Endothelial cell of umbilical vein (primary cell): ENCODE data around the gene PLXNB2. TPM values are rescaled to one million over a fixed set of nuclear protein-coding genes. Genes with fewer than 3 reads are reported as not detected.

Experiments used
- BruUV-seq: library from RNA; stranded (reverse); fragments of 400-500 nt; replicated peaks from 2 replicates; lab custom pipeline; 2021; lab: Mats Ljungman, UMichigan
- CTCF ChIA-PET: fragments of 300-600, 350-600 bp; sonication (Branson Sonifier 250); formaldehyde crosslinking; loops from one replicate; lab custom pipeline; 2021; ENCODE audit warnings: antibody characterized with exemption, inconsistent platforms; lab: Charles Lee
- POLR2A ChIA-PET: fragments of 300-600, 350-600 bp; sonication (Branson Sonifier 250); formaldehyde crosslinking; loops from one replicate; lab custom pipeline; 2021; ENCODE audit warnings: antibody characterized with exemption, inconsistent platforms; lab: Charles Lee
- DNase-seq: peaks from one replicate; pipeline ENCODE4 v3.0.0-alpha.2; 2011; ENCODE audit warnings: low read depth, low spot score
- FAIRE-seq: peaks from 2 replicates; lab custom pipeline; 2011; peaks lifted over from hg19 to GRCh38; lab: Jason Lieb, UNC
- H2AFZ ChIP-seq: 2 replicates; pipeline ENCODE4 v1.6.0; 2012; ENCODE audit warnings: low read depth, low read length, control low read depth, inconsistent platforms
- H3K27ac ChIP-seq: 2 replicates; pipeline ENCODE4 v1.5.1; 2011; ENCODE audit warnings: low read depth, mild to moderate bottlenecking, control low read depth, low read length, moderate library complexity; ENCODE audit not compliant: insufficient read depth
- H3K27me3 ChIP-seq, 2 experiments: 2 replicates each; pipeline versions ENCODE4 v1.6.0 to v1.6.1; 2011; ENCODE audit warnings: low read length in 2 of 2, mixed read lengths in 1 of 2; ENCODE audit not compliant: control insufficient read depth in 2 of 2, insufficient read depth in 2 of 2
- H3K36me3 ChIP-seq, 2 experiments: 2 replicates in 1 of 2; 3 replicates in 1 of 2; pipeline ENCODE4 v1.5.1; 2011; ENCODE audit warnings: low read length in 2 of 2, mild to moderate bottlenecking in 1 of 2, moderate library complexity in 1 of 2; ENCODE audit not compliant: control insufficient read depth in 2 of 2, insufficient read depth in 2 of 2; ENCODE audit errors: extremely low read depth in 1 of 2
- H3K4me1 ChIP-seq: 3 replicates; pipeline ENCODE4 v1.5.1; 2011; ENCODE audit warnings: mild to moderate bottlenecking, low read length; ENCODE audit not compliant: control insufficient read depth, insufficient read depth; ENCODE audit errors: extremely low read depth
- H3K4me2 ChIP-seq: 2 replicates; pipeline ENCODE4 v1.6.1; 2011; ENCODE audit warnings: low read length, control low read depth, mixed read lengths; ENCODE audit not compliant: insufficient read depth
- H3K4me3 ChIP-seq, 3 experiments: fragments of 200-600 bp in 1 of 3; sonication (generic), shearing (Covaris generic) in 1 of 3; replicated peaks in 1 of 3; 2 replicates each; pipeline ENCODE4 v1.5.1; 2011 to 2016; ENCODE audit warnings: control low read depth in 3 of 3, low read length in 3 of 3, mild to moderate bottlenecking in 2 of 3, inconsistent platforms in 1 of 3, low read depth in 1 of 3, moderate library complexity in 1 of 3; ENCODE audit not compliant: insufficient read depth in 1 of 3
- H3K79me2 ChIP-seq: 2 replicates; pipeline ENCODE4 v1.6.0; 2012; ENCODE audit warnings: low read length, inconsistent platforms; ENCODE audit not compliant: control insufficient read depth, insufficient read depth
- H3K9ac ChIP-seq: replicated peaks from 2 replicates; pipeline ENCODE3; 2011; ENCODE audit warnings: low read length, control low read depth; ENCODE audit not compliant: insufficient read depth; ENCODE audit errors: extremely low read depth
- H3K9me1 ChIP-seq: replicated peaks from 3 replicates; pipeline ENCODE4 v1.6.0; 2011; ENCODE audit warnings: mild to moderate bottlenecking, low read length; ENCODE audit not compliant: control insufficient read depth, insufficient read depth; ENCODE audit errors: extremely low read depth
- H3K9me3 ChIP-seq: replicated peaks from 2 replicates; pipeline ENCODE4 v1.5.1; 2012; ENCODE audit warnings: low read length, inconsistent platforms; ENCODE audit not compliant: control insufficient read depth, insufficient read depth
- H4K20me1 ChIP-seq: replicated peaks from 2 replicates; pipeline ENCODE3; 2011; ENCODE audit warnings: mild to moderate bottlenecking, low read length; ENCODE audit not compliant: control insufficient read depth, insufficient read depth; ENCODE audit errors: extremely low read depth
- CTCF ChIP-seq, 2 donors: IDR thresholded peaks; 1 replicate in 1 of 2; 2 replicates in 1 of 2; pipeline ENCODE4 v1.5.1; 2011; ENCODE audit warnings: low read length in 2 of 2, mild to moderate bottlenecking in 2 of 2, moderate library complexity in 2 of 2, control low read depth in 1 of 2, inconsistent platforms in 1 of 2, low read depth in 1 of 2; ENCODE audit not compliant: insufficient read depth in 1 of 2; ENCODE audit errors: extremely low read depth in 1 of 2
- EZH2 ChIP-seq: IDR thresholded peaks from 2 replicates; pipeline ENCODE4 v1.6.1; 2012; ENCODE audit warnings: borderline replicate concordance, low read depth, mild to moderate bottlenecking, moderate library complexity, low read length, inconsistent platforms; ENCODE audit not compliant: severe bottlenecking
- FOS ChIP-seq: IDR thresholded peaks from 2 replicates; pipeline ENCODE4 v1.6.1; 2011; ENCODE audit warnings: mild to moderate bottlenecking, low read length, moderate library complexity, borderline replicate concordance; ENCODE audit not compliant: insufficient read depth
- GATA2 ChIP-seq: IDR thresholded peaks from 2 replicates; pipeline ENCODE4 v1.7.0; 2011; ENCODE audit warnings: low read depth, mild to moderate bottlenecking, moderate library complexity, mixed read lengths, low read length; ENCODE audit not compliant: insufficient read length, insufficient read depth
- JUN ChIP-seq: IDR thresholded peaks from 2 replicates; pipeline ENCODE4 v1.6.1; 2011; ENCODE audit warnings: borderline replicate concordance, low read depth; ENCODE audit not compliant: insufficient read length, insufficient read depth
- MAX ChIP-seq: IDR thresholded peaks from 2 replicates; pipeline ENCODE4 v1.6.1; 2011; ENCODE audit not compliant: insufficient read depth, insufficient read length
- MYC ChIP-seq: IDR thresholded peaks from one replicate; pipeline ENCODE4 v1.6.1; 2011; ENCODE audit warnings: mild to moderate bottlenecking, low read depth, low read length
- POLR2A ChIP-seq: IDR thresholded peaks from 2 replicates; pipeline ENCODE4 v1.6.1; 2012; ENCODE audit warnings: low read depth, mild to moderate bottlenecking, control low read depth, low read length
- POLR2AphosphoS5 ChIP-seq: IDR thresholded peaks from 2 replicates; pipeline ENCODE4 v1.6.1; 2012; ENCODE audit warnings: low read depth, mild to moderate bottlenecking, control low read depth, low read length, moderate library complexity; ENCODE audit not compliant: insufficient read depth
- dilution Hi-C: fragments of 300-500 bp; cut with MboI; formaldehyde crosslinking; loops from one replicate; pipeline ENCODE4 v1.15.0; 2019; ENCODE audit warnings: low sequenced_read_pairs; ENCODE audit not compliant: extremely low pct_ligation_motif_present
- intact Hi-C: fragments of 100-400 bp; cut with micrococcal nuclease; formaldehyde crosslinking; loops from one replicate; pipeline ENCODE4 v1.10.0; 2022
- polyA plus RNA-seq, 4 experiments: library from polyadenylated mRNA; depleted of rRNA in 3 of 4; stranded (reverse) in 3 of 4; unstranded in 1 of 4; fragments of >200 nt; gene quantifications; 2 replicates each; pipeline versions ENCODE4 v1.2.1 to v1.2.3, GENCODE V29; 2011 to 2012; ENCODE audit warnings: missing spikeins in 1 of 4
- total RNA-seq: library from RNA; stranded (reverse); gene quantifications from 2 replicates; pipeline ENCODE4 v1.2.3, GENCODE V29; 2021

The PLXNB2 gene
- total and polyA plus RNA-seq, 2 donors (not counting 3 experiments of a cell fraction or from before 2014, with no cell fraction given): 82.3 to 139 TPM

DNA sequence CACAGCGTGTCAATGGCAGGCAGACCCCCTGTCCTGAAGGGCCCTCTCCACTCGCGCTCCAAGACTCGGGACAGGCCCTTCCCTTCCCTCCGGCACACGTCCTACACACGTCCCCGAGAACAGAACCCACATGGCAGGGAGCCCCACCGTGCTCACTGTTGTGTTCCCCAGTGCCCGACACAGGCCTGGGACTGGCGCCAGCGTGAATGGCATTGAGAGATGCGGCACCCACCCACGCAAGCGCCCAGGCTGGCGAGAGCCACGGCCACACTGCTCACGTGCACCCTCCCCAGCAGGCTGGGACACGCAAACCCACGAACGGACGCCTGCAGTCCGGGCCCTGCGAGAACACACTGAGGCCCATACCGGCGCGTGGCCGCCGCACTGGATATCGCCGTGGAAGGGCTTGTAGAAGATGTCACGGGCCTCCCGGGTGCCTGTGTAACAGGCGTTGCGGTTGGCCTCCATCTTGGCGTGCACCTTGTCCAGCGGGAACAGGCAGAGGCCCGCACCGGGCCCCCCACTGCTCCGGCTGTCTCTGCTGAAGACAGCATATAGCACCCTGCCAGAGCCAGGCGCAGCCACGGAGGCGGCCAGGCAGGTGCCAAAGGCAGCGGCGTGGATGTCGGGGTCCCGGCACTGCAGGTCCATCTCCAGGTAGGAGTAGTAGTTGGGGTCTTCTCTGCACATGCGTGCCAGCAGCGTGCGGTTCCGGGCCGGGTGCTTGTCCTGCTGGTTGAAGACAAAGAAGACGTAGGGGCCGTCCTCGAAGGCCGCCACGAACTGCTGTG, 18.1 kb downstream of the PLXNB2 start:
- Histone ChIP-seq H3K4me1 (peaks cover 15% of the 10 kb centered on the region), H3K9me3 (no peaks in the 10 kb centered on the region), H4K20me1 (no peaks in the 10 kb centered on the region), H2AFZ (no peak overlapping the region), H3K9me1 (no peaks in the 10 kb centered on the region), H3K9ac (no peak overlapping the region), H3K36me3 (peaks cover 17 to 62% of the 10 kb centered on the region in 2 experiments), H3K27ac (no peak overlapping the region), H3K79me2 (peaks cover 48% of the 10 kb centered on the region), H3K4me2 (no peak overlapping the region), H3K4me3 (no peak overlapping the region), H3K27me3 (no peaks in the 10 kb centered on the region)
- dilution Hi-C loops: no loop called here
- POLR2A ChIA-PET: no interaction called here
- DNase-seq (no peak), FAIRE-seq (no peak)
- TF ChIP-seq GATA2: no peak
- TF ChIP-seq FOS: no peak
- TF ChIP-seq CTCF (IDR thresholded peaks at IDR 0.05; ENCODE audit: extremely low read depth in 1 of 2, insufficient read depth in 1 of 2, low read depth in 1 of 2, low read length in 2 of 2): no peak
- no peak for TF ChIP-seq JUN
- no peak for TF ChIP-seq POLR2A
- TF ChIP-seq MAX: no peak
- no peak for TF ChIP-seq MYC
- TF ChIP-seq POLR2AphosphoS5: no peak
- no peak for TF ChIP-seq EZH2
- intact Hi-C loops: no loop called here
- CTCF ChIA-PET: interaction anchor here (1.3 to 5.8 kb wide), 2 partner anchors 13 to 38 kb away, joined by 4 to 29 read pairs; partner anchors contain the start of gene DENND6B
- BruUV-seq: no TSS peak
